ENCODE measurements around the gene SNX8.
A peak's percentile ranks its signal among the peaks of the same experiment; 100 is the strongest.

The SNX8 gene

DNA sequence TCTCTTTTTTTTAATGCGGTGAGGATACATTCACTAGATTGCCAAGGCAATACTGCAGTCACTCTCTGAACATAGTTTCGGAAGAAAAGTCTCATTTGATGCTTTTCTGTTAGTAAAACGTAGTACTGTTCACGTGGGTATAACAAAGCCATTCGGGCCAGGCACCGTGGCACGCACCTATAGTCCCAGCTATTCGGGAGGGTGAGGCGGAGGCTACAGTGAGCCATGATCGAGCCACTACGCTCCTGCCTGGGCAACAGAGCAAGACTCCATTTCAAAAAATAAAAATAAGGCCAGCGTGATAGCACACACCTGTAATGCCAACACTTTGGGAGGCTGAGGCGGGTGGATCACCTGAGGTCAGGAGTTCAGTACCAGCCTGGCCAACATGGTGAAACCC is 24.6 kb downstream of the SNX8 start:
- no peak for DNase-seq

DNA sequence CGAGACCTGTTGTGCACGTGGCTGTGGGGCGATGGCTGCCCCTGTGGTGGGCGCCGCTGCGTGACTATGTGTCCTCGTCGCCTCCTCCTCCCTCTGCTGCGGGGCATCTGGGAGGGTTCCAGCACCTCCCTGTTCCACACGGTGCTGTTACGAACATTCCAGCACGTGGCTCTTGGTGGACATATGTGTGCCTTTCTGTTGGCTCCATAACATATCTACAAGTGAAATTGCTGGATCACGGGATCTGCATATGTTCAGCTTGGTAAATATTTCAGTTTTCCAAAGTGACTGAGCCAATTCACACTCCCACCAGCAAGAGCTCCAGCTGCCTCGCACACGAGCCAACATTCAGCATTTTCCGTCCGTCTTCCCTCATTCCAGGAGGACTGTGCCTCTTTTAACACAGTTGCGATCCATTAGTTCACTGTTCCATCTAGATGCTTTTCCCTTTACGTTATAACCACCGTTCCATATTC is 25.1 kb downstream of the SNX8 start:
- DNase-seq = no peak

DNA sequence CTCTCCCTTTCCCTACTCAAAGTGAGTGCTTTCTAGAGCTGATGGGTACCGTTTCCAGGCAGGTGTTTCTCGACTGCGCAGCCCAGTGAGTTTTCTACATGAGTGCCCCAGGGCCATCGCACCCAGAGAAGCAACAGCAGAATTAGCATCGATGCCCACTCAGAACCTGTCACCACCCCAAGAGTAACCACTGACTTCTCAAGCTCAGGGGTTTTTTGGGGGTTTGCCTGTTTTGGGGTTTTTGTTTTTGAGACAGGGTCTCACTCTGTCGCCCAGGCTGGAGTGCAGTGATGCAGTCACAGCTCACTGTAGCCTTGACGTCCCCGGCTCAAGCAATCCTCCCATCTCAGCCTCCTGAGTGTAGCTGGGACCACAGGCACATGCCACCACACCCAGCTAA is 25.7 kb downstream of the SNX8 start:
- DNase-seq = no peak

DNA sequence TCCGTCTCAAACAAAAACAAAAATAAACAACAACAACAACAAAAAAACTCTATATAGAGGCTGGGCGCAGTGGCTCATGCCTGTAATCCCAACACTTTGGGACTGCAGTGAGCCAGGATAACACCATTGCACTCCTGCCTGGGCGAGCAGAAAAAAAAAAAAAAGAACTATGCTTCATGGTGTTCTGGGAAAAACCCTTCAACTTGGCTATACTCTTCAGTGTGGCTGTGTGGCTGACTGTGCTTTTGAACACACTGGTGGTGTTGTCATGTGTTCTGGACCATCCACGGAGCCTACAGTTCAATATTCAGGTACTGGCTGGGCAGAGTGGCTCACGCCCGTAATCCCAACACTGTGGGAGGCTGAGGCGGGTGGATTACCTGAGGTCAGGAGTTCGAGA is 26.5 kb downstream of the SNX8 start:
- DNase-seq = no peak

DNA sequence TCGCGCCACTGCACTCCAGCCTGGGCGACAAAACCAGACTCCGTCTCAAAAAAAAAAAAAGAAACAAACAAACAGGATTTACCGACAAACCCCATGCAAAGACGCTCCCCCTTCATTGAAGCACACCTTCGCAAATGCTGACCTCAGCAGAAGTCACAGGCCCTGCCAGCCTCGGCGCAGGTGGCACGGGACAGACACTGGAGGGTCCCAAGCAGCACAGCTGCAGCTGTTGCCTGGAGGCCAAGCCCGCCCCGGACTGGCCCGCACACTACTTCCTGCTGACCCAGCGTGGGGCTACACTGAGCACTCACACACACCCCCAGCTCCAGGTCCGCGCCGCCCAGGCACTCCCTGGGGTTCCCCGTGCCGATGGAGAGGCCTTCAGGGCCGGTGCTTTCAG is 31.2 kb downstream of the SNX8 start:
- DNase-seq = no peak

DNA sequence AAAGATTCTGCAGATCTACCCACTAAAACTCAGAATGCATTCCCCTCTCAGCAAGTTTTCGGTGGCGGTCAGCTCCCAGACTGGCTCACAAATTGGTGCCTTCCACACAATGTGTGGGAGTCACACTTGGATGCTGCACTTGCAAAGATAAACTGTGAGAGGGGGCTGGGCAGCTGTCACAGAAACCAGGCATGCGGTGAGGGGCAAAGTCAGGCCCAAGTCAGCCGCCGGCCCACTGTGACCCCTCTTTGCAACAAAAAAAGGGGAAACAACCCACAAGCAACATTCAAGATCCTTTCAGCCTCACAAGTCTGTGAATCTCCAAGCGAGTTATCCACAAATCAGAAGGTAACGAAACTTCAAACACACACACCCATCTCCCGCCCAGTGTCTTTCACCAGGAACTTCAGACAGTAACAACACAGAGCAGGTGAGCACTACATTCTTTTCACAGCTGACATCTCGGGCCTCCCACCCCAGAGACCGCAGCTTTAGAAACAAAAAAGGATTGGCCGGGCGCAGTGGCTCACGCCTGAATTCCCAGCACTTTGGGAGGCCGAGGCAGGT is 32.0 kb downstream of the SNX8 start:
- DNase-seq = no peak

DNA sequence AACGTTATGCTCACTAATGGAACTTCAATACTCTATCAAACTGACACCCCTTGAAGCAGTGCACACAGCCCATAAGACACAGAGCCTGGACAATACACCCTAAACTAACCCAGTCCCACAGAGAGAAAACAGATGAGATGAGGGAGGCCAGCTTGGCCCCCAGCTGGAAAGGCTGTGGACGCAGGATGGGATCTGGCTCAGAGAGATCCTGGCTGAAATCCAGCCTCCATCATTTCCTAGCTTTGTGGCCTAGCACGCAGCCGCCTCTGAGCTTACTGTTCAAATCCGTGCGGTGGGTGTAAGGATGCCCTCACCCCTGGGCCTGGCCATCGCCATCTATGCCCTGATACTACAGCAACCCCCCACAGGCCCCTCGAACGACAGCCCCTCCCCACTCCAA is 32.7 kb downstream of the SNX8 start:
- DNase-seq = no peak

DNA sequence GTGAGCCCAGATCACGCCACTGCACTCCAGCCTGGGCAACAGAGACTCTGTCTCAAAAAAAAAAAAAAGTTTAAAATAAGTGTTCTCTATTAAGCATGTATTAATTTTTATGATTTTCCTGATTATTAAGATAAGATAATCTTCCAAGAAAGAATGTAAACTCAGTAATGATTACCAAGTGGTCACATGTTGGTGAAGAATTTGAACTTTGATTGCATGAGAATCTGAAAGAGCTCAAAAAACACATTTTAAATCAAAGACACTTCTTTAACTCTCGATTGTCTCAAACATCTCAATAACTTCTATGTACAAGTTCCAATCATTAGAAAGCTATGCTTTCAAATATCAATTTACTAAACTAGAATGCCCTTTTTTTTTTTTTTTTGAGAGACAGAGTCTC is 33.8 kb downstream of the SNX8 start:
- DNase-seq = no peak

DNA sequence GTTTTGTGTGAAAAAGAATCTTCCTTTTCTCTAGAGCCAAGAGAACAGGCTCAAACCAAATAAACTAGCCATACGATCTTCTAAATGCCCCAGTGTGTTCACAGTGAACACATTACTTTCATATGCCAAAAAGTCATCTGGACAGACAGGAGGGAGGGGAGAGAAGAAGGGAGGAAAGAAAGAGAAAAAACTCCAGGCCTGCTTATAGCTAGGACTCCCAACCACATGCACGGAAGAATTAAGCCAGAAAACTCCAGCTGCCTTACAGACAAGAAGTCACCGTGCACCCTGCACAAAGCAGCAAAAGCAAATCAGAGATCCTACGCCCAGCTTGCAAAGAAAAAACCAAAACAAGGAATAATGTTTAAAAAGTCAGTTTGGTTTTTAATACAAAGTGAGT is 34.3 kb downstream of the SNX8 start:
- no peak for DNase-seq

DNA sequence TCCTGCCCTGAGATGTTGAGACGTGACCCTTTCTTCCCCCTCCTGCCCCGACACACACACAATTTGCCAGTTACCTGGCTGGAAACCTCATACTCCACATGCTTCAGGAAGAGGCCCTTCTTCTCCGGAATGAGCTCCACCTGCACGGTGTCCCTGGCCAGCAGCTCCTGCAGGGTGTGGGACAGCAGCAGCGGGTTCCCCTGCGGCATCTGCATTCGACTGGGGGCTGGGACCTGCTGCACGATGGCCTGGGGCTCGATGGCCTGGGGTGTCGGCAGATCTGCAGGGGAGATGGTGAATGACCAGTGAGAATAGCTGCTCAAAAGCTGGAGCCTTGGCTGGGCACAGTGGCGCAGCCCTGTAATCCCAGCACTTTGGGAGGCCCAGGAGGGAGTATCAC is 36.2 kb downstream of the SNX8 start:
- DNase-seq = no peak

DNA sequence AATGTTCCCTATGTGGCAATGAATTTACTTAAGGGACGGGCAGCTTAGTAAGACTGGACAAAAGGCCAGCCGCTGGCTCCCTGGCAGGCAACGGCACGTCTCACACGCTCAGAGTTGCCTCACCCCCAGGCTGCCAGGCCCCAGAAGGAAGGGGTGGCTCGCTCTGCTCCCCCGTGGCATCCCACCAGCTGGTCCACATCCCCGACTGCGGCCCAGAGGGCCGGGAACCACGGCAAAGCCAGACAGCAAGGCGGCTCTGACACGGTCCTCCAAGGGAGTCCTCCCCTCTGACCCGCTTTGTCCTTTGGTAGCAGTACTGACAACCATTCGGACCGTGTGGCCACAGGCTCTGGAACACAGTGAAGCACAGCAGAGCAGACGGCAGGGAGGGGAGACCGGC is 38.1 kb downstream of the SNX8 start:
- DNase-seq = no peak

DNA sequence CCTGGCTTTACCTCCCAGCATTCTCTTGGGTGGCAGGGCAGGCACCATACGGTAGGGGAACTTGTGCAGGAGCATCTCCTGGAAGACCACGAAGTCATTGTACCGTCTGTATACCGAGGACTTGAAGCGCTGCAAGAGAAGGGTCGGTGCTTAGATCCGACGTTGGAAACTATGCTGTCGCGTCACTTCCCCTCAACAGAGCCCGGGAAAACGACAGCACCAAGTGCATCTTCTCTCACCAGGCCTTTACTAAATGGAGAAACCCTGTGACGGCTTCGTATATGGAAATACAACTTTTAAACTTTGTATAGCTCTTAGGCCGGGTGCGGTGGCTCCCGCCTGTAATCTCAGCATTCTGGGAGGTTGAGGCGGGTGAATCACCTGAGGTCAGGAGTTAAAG is 39.1 kb downstream of the SNX8 start:
- DNase-seq = no peak

DNA sequence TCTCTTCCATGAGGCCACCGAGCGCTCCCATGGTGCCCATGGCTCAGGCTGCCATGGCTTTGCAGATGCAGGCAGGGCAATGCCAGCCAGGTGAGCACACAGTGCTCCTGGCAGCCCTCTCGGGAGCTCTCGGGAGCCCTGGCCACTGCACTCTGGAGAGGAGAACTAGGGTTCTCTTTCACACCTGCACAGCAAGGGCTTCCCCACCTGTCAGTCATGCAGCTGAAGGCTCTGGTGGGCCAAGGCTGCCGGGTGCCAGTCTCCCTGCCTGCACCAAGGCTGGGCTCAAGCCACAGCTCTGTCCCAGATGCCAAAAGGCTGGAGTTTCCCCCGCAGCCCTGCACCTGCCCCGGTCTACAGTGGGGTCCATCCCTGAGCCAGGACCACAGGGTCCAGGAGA is 39.6 kb downstream of the SNX8 start:
- DNase-seq = no peak

DNA sequence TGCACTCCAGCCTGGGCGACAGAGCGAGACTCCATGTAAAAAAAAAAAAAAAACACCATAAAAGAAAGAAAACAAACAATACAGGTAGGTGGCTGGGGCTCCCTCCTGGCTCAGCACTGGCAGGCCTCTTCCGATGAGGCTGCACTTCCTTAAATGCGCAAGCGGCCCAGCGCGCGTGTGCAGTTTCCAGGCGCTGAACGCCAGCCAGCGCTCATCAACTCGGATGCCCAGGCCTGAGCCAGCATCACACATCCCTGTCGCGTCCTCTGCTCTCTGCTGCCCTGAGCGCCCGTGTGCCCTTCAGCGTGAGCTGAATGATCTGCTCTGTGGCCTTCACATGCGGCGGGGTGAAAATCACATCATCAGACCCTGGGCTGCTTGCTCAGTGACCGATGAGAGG is 40.4 kb downstream of the SNX8 start:
- no peak for DNase-seq

DNA sequence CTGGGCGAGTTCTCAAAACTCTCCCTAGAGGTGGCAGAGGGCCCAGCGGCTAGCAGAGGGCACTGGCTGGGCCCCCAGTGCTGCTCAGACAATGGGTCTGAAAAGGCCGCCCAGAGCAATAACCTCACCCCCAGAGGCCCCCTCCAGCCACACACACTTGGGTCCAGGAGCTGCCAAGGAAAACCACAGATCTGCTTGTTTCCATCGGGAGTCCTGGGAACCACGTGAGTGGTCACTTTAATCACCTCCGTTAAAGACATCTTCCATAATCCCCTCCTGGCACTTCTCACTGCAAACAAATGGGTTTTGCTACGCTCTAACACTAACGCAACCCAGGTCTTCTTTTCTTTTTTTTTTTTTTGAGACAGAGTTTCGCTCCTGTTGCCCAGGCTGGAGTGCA is 42.2 kb downstream of the SNX8 start:
- DNase-seq = no peak

DNA sequence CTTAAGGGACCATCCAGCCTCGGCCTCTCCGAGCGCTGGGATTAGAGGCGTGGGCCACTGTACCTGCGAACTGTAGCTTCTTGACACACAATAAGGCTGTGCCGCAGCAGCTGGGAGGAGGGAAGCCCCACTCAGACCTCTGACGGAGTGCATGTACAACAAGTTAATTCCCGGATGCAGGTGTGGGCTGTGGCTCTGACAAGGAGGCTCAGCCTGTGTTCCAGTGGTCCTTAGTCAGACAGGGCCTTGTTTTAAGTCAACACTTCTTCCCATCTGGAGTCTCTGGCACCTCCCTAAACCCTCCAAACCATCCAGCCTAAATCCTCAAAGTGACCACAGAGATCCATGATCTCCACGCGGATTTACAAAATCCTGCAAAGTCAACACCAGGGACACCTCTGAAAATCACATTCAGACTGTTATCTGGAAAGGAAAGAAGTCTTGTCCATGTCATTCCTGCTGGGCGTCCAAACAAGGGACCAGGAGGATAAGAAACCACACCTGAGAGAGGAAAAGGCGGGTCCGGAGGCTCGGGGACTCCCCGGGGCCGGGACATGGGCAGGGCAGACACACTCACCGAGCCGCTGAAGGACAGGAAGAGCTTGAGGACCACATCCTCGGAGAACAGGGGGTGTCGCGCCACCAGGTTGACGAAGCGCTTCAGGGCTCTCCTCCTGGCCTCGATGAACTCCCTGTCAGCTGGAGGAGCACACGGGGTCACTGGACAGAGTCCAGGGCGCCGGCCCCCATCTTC is 42.8 kb downstream of the SNX8 start:
- peak; percentile 1 for DNase-seq

DNA sequence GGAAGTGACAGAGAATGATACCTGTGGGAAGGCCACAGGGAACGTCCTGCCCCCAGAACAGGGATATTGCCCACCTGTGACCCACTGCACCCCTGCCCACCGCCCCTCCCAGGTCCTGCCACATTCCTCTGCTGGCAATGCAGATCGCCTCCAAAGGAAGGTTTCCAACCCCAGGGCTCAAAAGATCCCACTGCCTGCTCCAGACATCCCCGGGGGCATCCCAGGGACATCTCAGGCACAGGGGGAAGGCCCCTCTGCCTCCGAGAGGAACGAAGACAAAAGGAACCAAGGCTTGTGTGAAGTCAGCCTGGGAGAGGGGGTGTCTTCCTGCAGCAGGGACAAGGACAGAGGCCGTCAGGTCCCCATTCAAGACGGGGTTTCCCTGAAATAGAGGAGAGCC is 43.7 kb downstream of the SNX8 start:
- peak; percentile 6 for DNase-seq

DNA sequence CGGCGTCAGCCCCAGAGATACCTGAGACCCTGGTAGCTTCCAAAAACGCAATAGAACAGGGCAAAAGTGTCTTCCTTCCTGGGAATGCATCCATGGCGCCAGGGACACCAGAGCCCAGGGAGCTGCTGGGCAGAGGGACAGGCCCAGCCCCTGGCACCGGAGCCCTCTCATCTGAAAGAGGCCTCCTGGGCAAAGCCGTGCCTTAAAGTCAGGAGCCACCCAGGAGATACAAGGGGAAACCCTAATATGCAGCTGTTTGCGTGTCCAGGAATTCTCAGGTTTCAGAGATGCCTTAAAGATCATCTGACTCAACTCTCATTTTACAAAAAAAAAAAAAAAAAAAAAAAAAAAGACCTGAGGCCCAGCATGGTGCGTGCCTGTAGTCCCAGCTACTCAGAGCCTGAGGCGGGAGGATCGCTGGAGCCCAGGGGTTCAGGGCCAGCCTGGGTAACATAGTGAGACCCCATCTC is 44.2 kb downstream of the SNX8 start:
- peak; percentile 10 for DNase-seq

DNA sequence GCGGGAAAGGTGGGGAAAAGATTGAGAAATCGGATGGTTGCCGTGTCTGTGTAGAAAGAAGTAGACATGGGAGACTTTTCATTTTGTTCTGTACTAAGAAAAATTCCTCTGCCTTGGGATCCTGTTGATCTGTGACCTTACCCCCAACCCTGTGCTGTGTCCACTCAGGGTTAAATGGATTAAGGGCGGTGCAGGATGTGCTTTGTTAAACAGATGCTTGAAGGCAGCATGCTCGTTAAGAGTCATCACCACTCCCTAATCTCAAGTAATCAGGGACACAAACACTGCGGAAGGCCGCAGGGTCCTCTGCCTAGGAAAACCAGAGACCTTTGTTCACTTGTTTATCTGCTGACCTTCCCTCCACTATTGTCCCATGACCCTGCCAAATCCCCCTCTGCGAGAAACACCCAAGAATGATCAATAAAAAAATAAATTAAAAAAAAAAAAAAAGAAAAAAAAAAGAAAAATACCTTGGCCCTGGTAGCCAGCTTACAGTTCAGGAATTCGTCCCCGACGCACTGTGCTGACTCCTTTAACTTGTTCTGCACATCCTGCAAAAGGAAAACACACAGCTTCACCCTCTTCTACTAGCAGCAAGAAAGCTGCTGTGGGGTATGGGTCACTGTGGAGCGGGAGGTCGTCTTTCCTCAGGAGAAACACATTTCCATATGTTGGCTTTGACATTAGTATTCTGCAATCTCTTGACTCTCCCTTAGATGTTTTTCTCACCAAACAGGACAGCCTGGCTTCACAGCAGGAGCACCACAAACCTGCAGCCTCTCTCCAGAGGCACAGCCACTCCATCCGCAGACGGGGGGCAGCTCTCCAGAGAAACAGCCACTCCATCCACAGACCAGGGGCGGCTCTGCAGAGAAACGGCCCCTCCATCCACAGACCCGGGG is 44.9 kb downstream of the SNX8 start:
- peak; percentile 8 for DNase-seq

DNA sequence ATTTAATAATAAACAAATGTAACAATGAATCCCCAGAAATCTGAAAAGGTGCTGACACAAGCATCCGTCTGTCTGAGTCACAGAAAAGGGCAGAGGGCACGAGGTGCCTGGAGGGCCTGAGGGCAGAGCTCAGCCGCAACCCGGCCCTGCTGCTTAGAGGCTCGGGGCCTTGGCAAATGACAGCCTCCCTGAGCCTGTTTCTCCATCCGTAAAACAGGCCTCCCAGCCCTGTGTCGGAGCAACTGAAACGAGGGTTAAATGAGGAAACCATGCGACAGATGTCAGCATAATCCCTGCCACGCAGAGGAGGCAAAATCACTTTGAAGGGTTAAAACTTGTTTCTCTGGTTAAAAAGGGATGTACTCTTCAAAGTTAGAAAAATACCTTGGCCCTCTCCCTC is 47.3 kb downstream of the SNX8 start:
- DNase-seq = peak; percentile 15

DNA sequence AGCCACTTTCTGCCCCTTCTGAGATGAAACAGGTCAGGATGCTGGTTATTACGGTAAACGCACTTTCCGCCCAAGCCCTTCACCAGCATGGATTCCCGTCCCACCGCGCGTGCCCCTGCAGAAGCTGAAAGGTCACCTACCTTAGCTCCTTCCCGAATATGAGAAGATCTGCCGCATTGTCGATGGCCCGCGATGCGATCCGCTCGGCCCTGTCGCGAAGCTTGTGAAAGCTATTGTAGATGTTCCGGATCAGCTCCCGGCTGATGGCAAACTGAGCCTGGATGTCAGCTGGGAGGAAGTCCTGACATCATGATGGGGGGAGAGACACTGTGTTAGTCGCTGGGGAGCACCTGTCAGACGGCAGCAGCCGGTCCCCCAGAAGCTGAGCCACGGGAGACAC is 50.1 kb downstream of the SNX8 start:
- DNase-seq = no peak

DNA sequence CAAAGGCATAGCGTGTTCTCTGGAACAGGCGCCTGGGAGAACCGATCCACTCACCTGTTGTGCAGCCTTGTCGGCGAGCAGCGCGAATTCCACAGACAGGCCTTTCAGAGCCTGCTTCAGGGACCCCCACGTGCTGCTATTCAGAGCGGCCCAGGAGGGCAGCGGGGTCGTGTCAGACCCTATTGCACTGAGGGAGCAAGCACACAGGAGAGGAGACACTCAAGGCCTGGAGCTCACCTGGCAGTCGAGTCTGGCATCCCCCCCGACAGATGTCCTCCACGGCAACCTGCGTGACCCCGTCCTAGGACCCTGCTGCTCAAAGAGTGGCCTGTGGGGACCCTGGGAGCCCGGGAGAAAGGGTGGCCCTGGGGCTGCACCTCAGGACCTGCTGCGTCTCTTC is 51.1 kb downstream of the SNX8 start:
- DNase-seq = no peak

DNA sequence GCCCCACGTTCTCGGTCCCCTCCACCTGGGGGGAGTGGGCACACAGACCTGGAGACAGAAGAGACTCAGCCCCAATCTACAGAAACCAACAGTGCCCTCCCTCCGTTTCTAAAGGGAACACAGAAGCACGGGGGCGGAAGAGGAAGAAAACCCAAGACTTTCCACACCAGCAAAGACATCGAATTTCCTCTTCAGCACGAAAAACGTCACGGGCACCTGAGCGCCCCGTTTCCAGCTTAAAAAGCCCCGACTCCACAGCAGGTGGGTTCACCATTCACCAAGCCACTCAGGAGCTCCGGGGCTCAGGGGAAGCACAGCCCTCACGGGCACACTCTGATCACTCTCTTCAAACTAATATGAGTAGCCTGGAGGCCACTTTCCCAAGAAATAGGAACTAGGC is 52.6 kb downstream of the SNX8 start:
- DNase-seq = no peak

DNA sequence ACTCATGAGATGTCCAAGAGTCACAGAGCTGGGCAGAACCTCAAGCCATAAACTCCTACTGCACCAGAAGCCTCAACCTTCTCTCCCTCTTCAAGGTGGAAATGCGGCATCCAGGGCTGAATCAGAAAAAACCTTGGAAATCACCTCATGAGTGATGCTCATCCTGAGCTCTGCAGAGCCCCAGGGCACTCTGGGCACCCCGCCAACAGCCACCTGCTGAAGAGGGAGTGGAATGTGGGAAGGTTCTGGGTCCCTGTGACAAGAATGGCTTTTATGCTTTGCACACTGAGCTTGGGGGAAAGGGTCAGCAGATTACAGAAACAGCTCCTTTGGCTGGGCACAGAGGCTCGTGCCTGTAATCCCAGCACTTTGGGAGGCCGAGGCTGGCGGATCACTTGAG is 53.4 kb downstream of the SNX8 start:
- peak; percentile 67 for DNase-seq
